Germinal center (tissue), 1 donor: ENCODE measurements around the gene SPATA3.

Experiments
- DNase-seq: peaks from one replicate; pipeline ENCODE4 v3.0.0; 2012; ENCODE audit warnings: mixed read lengths, low spot score

The SPATA3 gene

DNA sequence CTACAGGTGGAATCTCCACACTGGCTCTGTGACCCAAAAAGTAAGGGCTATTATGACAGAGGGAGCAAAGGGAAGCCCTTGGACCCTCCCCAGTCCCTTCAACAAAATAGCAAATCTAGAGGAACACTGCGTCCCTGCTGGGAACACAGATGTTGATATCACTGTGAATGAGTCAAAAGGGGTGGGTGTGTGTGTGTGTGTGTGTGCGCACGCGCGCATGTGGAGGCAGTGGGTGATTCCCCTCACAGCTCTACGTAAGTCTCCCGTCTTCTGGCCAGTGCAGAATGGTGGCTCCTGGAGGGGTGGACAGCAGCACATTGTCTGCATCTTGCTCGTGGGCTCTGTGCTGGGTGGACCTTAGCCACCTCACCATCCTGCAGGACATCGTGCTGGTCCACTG lies 33.6 kb downstream of the SPATA3 start:
- no peak for DNase-seq

DNA sequence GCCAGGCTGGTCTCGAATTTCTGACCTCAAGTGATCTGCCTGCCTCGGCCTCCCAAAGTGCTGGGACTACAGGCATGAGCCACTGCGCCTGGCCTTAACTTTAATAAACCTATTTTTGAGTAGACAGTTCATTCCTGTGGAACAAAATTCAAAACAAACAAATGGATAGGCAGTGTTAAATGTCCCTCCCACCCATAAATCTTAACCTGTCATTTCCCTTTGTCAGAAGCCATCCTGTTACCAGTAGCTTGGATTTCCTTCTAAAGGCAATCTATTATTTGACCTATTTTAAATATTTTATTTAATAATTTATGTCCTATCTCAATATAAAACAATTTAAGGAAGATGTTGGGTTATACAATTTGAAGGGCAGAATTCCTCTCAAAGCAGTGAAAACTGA lies 34.8 kb downstream of the SPATA3 start:
- no peak for DNase-seq

DNA sequence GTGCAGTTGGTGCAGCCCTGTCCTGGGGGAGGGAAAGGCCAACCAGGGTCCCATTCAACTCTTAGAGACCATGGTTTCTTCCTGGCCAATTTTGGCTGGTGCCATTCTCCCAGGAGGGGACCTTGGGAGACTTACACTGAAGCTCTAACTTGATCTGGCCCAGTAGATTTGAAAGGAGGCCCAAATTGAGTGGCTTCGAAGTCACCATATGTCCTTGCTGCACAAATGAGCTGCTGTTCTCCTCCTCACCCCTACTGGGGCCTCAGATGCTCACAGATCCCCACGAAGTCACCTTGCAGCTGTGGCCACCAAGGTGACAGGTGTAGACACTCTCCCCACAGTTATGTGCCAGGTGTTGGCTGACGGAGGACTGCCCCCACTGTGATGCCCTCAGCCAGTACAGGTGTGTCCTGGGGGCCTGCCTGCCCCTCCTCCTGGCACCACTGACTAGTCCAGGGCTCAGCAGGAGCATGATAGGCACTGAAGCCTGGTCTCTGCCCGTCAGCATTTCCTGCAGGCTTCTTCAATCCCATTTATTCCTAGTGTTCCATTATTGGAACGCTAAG lies 36.7 kb downstream of the SPATA3 start:
- DNase-seq, result no peak

DNA sequence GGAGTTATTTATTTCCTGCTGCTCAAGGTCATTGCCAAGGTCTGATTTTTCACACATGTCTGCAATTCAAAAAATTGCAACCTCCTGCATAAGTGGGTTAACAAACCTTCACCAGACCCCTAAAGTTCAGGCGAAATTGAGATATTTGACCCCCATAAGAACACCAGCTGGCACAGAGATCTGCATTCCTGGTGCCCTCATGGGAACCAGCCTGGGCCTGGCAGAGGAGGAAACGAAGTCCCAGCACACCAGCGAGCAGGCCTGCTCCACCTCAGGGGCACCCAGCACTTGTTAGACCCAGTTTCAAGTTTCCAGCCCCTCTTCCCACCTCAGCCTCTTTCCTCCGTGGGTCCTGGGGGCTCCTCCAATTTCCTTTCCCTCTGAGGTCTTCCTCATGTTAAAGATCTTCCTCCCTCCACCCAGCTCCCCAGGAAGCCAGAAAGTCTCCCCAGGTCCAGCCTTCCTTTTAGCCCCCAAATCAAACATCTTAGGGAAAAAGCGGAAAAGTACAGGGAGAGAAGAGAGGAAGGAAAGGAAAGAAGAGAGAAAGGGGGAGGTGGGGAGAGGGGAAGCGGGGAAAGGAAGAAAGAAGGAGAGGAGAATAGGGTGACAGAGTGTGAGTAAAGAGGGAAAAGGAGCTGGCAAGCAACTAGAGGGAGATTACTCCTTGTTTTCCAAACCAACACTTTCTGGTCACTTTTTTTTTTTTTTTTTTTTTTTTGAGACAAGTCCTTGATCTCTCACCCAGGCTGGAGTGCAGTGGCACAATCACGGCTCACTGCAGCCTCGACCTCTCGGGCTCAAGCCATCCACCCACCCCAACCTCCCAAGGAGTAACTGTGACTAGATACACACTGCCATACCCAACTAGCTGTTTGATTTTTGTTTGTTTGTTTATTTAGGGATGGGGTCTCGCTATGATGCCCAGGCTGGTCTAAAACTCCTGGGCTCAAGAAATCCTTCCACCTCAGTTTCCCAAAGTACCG lies 37.5 kb downstream of the SPATA3 start:
- DNase-seq, result no peak

DNA sequence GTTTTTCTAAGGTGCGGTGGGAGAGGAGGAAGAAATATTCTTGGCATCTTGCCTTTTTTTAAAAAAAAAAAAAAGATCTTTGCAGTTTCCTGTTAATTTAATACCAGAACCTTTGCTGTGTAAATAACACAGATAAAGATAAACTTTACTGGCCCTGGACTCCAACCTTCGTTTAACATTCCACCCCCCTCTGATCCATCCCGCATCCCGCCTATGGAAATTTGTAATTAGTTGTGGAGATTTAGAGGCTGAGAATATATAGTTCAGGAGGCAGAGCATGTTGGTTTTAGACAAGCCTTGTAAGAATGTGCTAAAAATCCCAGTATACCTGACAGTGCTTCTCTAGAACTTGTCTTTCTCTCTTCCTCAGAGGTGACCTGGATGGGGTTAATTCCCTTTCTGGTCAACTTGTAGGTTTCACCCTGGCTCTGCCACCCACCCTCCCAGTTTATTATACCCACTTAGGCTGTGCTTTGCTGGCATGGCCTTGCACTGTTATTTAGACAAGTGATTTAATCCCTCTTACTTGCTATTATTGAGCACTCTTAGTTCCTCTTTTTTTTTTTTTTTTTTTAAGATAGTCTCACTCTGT lies 38.5 kb downstream of the SPATA3 start:
- DNase-seq, result no peak

DNA sequence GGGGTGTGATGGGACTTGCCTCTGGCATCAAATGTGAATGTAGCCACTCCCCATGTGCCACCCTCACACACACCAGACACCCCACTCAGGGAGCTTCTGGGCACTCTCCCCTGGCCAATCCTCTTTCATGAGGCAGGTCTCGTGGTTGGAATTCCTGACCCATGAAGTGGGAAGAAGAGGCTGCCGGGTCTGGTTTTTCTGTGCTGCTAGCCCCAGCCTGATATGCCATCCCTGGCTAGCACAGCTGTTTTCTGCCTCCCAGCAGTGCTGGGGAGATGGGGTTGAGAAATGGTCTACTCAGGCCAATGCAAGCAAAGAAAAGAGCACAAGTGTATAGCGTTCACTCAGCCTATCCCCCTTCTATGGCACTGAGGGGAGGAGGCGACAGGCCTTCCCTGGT lies 40.2 kb downstream of the SPATA3 start:
- no peak for DNase-seq

DNA sequence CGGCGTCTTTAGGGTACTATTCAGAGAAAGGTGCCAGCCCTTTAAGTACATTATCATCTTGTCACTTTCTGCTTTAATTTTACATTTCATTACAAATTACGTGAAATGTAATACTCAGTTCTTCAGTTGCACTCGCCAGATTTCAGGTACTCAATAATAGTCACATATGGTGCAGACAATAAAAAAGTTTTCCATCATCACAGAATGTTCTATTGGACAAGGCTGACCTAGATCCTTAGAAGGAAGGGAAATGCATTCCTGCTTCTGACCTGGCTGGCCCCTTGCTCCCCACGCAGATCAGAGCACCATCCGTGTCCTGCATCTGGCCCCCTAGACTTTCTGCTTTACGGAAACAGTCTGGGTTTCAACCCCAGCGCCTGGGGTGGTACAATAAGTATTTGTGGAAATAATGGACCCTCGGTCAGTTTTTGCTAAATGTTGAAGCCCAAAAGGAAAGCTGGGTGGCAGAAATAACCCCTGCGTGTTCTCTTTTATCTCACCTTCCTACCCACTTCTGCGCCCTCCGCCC lies 40.7 kb downstream of the SPATA3 start:
- DNase-seq, result no peak

DNA sequence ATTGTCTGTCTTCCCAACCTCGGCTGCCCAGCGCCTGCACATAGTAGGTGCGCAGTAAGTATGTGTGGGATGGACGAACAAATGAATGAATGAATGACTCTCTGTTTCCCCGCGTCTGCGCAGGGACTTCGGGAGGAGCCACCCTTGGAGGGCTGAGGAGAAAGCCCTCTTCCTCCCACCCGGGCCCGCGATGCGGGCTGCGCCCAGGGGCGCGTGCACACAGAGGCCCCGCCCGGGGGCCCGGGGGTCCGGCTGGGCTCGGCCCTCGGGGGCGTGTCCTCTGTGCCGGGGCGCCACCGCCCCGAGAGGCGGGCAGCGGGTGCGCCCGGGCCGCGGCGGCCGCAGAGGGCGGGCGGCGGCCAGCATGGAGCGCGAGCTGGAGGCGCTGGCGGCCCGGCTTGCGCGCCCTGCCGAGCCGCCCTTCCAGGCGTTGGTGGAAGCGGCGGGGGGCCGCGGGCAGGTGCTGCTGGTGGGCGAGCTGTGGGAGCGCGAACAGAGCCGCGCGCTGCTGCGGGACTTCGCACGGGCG lies 41.3 kb downstream of the SPATA3 start, which contains the start of gene C2orf72:
C2orf72 (plus strand) TSS at position 322 of the 529 bp plus-strand sequence; CDS start at position 365, 43 bp downstream.
- DNase-seq, result peak; percentile 22

DNA sequence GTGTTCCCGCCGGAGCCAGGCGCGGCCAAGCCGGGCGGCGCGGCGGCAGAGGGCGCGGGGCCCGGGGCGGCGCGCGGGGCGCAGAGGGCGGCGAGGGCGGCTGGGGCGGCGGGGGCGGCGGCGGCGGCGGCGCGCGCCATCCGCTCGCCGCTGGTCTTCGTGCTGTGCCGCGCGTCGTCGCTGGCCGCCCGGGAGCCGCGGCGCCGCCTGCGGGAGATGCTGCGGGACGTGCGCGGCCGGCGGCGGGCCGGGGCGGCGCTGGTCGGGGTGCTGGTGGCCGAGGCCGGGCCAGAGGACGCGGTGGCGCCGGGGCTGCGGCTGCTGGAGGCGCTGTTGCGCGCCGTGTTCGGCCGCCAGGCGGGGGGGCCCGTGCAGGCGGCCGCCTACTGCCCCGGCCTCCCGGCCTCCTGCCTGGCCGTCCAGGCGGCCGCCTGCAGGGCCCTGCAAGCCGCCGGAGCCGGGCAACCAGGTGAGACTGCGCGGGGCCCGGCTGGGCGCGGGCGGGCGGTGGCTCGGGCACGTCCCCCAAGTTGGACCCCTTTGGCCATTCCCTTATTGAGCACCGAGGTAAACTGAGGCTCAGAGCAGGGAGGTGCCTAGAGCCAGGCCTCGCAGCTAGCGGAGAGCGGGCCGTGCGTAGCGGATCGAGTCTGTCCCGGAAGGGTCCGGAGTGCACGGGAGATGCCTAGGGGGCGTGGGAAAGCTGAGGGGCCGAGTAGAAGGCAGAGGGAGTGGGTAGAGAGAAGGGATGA lies 42.0 kb downstream of the SPATA3 start:
- DNase-seq, result peak; percentile 33

DNA sequence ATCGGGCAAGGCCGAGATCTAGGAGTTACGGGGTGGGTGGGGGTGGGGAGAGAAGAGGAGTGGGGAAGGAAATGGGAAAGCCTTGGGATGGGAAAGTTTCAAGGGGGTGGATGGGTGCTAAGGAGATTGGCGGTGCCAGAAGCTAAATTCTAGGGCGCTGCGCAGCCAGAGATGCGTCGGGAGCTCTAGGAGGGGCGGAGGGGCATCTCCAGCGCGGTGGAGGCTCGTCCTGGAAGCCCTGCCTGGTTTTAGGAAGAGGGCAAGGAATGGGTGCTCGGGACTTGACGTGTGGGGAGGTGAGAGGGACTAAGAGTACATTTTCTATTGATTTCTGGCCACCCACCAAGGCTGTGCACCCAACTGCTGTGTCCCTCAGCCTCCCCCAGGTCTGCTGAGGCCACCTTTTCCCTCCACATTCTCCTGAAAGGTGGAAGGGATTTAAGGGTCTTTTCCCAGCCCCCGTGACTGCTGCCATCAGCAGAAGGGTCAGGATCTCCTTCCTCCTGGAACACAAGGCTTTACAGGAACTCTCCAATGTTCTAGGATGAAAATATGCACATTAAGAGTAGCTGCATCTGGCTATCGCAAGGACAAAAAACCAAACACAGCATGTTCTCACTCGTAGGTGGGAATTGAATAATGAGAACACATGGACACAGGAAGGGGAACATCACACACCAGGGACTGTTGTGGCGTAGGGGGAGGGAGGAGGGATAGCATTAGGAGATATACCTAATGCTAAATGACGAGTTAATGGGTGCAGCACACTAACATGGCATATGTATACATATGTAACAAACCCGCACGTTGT lies 42.8 kb downstream of the SPATA3 start:
- DNase-seq, result no peak

DNA sequence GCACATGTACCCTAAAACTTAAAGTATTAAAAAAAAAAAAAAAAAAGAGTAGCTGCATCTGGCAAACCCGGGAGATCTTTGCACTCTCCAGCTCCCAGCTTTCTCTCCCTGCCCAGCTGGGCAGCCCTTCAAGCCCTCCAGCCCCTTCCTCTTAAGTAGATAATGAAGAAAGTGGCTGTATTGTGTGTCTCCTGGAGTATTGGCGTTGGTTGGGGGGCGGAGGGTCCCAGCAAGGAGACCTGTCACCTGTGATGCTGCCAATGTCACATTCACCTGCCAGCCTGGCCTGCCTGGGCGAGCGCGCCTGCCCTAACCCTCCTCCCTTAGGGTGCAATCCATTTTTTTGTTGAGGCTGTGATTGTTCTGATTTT lies 43.4 kb downstream of the SPATA3 start:
- no peak for DNase-seq

DNA sequence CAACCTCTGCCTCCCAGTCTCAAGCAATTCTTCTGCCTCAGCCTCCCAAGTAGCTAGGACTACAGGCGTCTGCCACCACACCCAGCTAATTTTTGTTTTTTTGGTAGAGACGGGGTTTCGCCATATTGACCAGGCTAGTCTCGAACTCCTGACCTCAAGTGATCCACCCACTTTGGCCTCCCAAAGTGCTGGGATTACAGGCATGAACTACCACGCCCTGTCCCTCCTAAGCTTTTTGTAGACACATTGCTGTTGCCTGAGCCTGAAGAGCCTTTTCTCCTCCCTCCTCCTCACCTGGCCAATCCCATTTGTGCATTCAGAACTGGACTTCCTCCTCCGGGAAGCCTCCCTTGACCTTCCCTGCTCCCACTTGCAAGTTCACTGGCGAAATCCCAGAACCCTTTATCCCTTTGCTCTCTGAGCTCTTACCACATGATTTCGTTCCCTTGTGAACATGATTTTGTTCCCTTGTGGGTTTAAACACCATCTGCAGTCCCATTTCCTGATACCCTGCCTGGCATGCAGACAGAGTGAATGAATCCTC lies 44.0 kb downstream of the SPATA3 start:
- no peak for DNase-seq

DNA sequence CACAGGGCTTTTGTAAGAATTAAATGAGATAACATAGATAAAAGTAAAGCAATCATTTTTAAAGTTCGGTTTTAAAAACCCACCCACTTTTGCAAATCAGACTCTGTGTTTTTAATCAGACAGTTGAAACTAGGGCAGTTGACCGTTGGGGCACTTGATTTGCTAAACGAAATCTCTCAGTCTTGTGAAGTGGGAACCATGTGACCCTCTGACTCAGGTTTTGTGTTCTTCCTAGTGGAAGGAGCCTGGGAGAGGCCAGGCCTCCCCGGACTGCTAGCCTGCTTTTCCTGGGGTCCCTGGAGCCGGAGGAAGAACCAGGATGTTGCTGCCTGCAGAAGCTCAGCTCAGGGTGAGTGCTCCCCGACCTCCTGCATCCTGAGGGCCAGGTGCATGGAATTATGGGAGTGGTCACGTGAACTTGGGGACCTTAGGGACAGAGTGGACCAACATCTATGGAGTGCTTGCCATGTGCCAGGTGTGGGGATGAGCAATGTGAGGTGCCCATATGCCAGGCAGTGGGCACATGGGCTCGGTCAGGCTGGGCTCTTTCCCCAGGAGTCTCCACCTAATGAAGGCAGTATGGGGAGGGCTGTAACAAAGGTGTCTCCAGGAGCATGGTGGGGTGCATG lies 45.3 kb downstream of the SPATA3 start:
- DNase-seq, result no peak

DNA sequence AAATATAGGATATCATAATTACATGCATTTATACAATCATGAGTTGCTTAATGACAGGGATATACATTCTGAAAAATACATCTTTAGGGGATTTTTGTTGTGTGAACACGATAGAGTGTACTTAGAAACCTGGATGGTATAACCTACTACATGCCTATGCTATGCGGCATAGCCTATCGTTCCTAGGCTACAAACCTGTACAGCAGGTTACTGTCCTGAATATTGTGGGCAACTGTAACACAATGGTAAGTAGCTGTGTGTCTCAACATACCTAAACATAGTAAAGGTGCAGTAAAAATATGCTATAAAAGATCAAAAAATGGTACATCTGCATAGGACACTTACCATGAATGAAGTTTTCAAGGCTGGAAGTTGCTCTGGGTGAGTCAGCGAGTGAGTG lies 47.9 kb downstream of the SPATA3 start:
- no peak for DNase-seq

DNA sequence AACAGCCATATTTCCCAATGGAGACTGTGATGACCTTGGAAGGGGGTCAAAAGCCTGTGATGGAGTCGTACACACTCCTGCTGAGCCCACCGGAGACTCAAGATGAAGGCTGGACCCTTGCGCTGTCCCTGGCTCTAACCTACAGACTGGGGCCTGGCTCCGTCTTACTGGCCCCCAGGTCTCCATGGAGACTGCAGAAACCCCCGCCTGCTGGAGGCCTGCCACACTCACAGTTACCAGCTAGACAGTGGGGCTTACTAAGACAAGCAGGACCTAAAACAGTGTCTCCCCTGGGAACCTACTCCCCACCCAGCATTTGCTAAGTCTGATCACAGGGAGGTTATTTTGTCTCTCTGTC lies 51.0 kb downstream of the SPATA3 start:
- DNase-seq, result no peak

DNA sequence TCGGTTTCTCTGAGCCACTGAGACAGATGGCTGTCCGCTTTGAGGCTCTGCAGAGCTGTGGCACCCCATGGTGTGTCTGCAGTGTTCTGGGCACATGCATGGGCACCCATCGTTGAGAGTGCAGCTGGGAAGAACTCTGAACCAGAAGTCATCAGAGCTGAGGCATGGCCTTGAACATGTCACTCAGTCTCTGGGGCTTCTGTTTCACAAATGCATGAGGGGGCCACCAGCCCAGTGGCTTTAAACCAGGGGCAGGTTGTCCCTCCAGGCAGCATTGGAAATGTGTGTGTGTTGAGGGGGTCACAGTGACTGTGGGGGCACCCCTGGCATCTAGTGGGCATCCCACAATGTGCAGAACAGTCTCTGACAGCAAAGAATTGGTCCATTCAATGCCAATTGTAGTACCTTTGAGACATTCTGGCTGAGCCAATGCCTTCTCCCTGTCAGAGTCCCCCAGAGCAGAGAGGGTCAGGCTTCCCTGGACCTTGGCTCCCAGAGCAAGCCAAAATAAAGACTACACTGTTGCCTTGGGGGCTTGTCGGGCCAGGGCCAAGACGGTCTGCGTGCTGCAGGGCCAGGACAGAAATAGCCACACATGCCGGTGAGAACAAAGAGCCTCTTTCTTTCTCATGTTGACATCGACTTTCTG lies 51.5 kb downstream of the SPATA3 start:
- no peak for DNase-seq

DNA sequence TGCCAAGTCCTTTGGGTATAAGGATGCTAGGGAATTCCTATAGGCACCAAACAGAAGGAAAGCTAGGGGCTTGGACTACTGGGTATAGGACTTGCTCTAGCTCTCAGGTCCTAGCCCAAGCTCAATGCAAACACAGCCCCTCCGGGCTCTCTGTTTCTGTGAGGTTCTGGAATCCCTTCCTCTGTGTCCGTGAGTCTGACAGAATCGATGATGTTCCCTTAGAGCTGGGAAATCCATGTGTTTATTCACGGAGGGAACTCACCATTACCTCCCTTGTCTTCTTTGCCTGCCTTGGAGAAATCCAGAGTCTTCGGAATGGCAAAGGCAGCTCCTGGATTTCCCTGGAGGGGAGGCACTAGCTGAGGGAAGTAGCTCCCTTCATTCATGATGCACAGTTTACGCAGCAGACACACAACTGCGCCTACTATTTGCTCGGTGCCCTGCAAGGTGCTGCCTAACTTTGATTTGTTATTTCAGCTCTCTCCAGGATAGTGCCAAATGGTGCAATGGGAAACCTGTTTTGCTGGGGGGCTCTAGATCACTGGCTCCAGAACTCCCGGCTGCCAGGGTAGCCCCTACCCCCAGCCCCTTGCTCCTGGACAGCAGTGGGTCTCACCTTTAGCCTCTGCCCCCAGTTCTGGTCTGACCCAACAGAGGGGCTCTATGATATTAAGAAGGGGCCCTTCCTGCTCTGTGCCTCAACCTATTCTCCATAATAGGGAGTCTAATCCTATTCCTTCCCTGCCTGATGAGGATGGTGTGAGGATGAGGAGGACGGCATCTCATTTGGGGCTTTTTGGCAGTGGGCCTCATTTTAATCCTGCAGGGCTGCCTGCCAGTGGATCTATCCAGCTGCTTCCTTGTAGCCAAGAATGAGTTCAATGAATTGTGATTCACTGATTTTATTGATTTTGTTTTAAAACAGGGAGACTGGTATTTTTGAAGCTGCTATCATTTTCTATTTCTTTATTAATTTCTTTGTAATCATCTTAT lies 52.3 kb downstream of the SPATA3 start:
- no peak for DNase-seq

DNA sequence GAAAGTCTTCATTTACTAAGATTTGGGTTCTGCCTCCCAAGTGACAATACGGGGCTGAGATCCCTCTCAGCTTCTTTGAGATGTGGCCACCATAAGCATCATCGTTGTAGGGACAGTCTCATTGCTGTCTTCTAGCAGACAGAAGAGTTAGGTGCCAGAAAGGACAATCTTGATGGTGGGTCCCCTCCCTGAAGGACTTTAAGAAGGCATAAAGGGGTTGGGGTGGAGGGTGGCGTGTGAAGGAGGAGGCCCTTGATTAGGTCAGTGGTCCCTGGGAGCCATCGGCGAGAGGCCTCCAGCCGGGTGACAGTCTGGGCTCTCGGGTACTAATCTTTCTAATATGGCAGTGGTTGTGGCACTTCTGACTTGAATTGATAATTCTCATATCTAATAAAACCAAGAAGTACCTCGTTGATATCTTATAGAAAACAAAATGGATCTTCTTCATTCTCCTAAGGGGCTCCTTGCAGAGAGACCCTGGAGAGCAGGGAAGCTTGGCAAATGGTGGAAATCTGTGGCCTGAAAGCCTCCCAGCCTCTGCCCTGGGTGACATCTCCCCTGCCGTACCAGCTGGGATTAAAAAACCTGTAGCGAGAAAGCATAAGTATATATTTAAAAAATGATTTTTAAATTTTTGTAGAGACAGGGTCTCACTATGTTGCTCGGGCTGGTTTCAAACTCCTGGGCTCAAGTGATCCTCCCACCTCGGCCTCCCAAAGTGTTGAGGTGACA lies 53.5 kb downstream of the SPATA3 start:
- no peak for DNase-seq
